ENCODE results near the gene CCDC146.
"Not testable (repeated sequence)": the region's sequence is repeated elsewhere in the genome, so short reads cannot be mapped to it uniquely, and the experiment has no call there.

Gene CCDC146

GRCh38 chr7:77131781-77132180 lies 9.4 kb downstream of the CCDC146 start:
- FAIRE-seq; DNase-seq (ENCODE audit: insufficient read length): not testable (repeated sequence)

GRCh38 chr7:77138668-77139067 lies 16.3 kb downstream of the CCDC146 start:
- not testable (repeated sequence) for FAIRE-seq; DNase-seq (ENCODE audit: insufficient read length)

- not testable (repeated sequence) for FAIRE-seq; DNase-seq (ENCODE audit: insufficient read length)
These were observed 17.9 kb downstream of the CCDC146 start for GRCh38 chr7:77140291-77140690.

GRCh38 chr7:77152232-77152631 lies 29.8 kb downstream of the CCDC146 start:
- not testable (repeated sequence) for DNase-seq (ENCODE audit: insufficient read length); FAIRE-seq

- not testable (repeated sequence) for DNase-seq (ENCODE audit: insufficient read length)
- peak; percentile 98 for FAIRE-seq
These were observed 32.6 kb downstream of the CCDC146 start for GRCh38 chr7:77154917-77155464.

GRCh38 chr7:77155601-77156377 lies 33.4 kb downstream of the CCDC146 start:
- DNase-seq (ENCODE audit: insufficient read length), result not testable (repeated sequence)
- FAIRE-seq, result peak; percentile 73

GRCh38 chr7:77157034-77157433 lies 34.6 kb downstream of the CCDC146 start:
- FAIRE-seq, result peak; percentile 99
- not testable (repeated sequence) for DNase-seq (ENCODE audit: insufficient read length)

GRCh38 chr7:77157446-77157845 lies 35.0 kb downstream of the CCDC146 start:
- DNase-seq (ENCODE audit: insufficient read length) (no peak), FAIRE-seq (peak; percentile 82)
- no peak for TF ChIP-seq POLR2AphosphoS5 (IDR thresholded peaks at IDR 0.05; ENCODE audit: low read depth, low read length)
- no peak for TF ChIP-seq POLR2A (IDR thresholded peaks at IDR 0.05; ENCODE audit: low read depth, low read length)
- TF ChIP-seq TAF1 (IDR thresholded peaks at IDR 0.05; ENCODE audit: borderline replicate concordance, low read depth, low read length), result no peak

- not testable (repeated sequence) for DNase-seq (ENCODE audit: insufficient read length); FAIRE-seq
These were observed 48.7 kb downstream of the CCDC146 start for GRCh38 chr7:77171073-77171472.

- FAIRE-seq; DNase-seq (ENCODE audit: insufficient read length): not testable (repeated sequence)
These were observed 50.2 kb downstream of the CCDC146 start for GRCh38 chr7:77172437-77173172.

- FAIRE-seq; DNase-seq (ENCODE audit: insufficient read length): not testable (repeated sequence)
These were observed 52.0 kb downstream of the CCDC146 start for GRCh38 chr7:77174418-77174817.

- peak; percentile 87 for FAIRE-seq
These were observed 52.9 kb downstream of the CCDC146 start for GRCh38 chr7:77175274-77175800.

GRCh38 chr7:77177321-77177904 lies 55.0 kb downstream of the CCDC146 start:
- DNase-seq (ENCODE audit: insufficient read length); FAIRE-seq: not testable (repeated sequence)

More at GRCh38 chr7:77175274-77175800, 52.9 kb downstream of the CCDC146 start:
- not testable (repeated sequence) for DNase-seq (ENCODE audit: insufficient read length)

GRCh38 chr7:77178024-77178423 lies 55.6 kb downstream of the CCDC146 start:
- not testable (repeated sequence) for DNase-seq (ENCODE audit: insufficient read length)

More at GRCh38 chr7:77178024-77178423, 55.6 kb downstream of the CCDC146 start:
- peak; percentile 33 for FAIRE-seq

Measured in GM12892 (cell line).